Thyroid gland (tissue), 4 donors: Measurements from ENCODE around the gene B3GALT4.

ENCODE experiments used
- POLR2A ChIP-seq, 2 donors: fragments of 450-650 bp; IDR thresholded peaks; one replicate each; pipeline ENCODE4 v1.6.1; 2017; ENCODE audit warnings: antibody characterized with exemption in 2 of 2, mild to moderate bottlenecking in 2 of 2, moderate library complexity in 1 of 2
- TF ChIP-seq, protein P1 (sequence below), 6 experiments: fragments of 200-600 bp in 3 of 6; fragments of 450-650 bp in 3 of 6; sonication (generic) in 3 of 6; IDR thresholded peaks; one replicate each; pipeline ENCODE4 v1.5.1; 2016 to 2019; ENCODE audit warnings: antibody characterized with exemption in 6 of 6, mild to moderate bottlenecking in 2 of 6, inconsistent platforms in 1 of 6, moderate library complexity in 1 of 6

GRCh38 chr6:33276581-33276863 is 401 bp upstream of the B3GALT4 start:
- TF ChIP-seq, protein P1, sequence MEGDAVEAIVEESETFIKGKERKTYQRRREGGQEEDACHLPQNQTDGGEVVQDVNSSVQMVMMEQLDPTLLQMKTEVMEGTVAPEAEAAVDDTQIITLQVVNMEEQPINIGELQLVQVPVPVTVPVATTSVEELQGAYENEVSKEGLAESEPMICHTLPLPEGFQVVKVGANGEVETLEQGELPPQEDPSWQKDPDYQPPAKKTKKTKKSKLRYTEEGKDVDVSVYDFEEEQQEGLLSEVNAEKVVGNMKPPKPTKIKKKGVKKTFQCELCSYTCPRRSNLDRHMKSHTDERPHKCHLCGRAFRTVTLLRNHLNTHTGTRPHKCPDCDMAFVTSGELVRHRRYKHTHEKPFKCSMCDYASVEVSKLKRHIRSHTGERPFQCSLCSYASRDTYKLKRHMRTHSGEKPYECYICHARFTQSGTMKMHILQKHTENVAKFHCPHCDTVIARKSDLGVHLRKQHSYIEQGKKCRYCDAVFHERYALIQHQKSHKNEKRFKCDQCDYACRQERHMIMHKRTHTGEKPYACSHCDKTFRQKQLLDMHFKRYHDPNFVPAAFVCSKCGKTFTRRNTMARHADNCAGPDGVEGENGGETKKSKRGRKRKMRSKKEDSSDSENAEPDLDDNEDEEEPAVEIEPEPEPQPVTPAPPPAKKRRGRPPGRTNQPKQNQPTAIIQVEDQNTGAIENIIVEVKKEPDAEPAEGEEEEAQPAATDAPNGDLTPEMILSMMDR (IDR thresholded peaks at IDR 0.05): no peak
- TF ChIP-seq POLR2A (IDR thresholded peaks at IDR 0.05): no peak
